Left ventricle myocardium superior (tissue), 1 donor: ENCODE results near the gene ZNF555. TPM values are rescaled to one million over a fixed set of nuclear protein-coding genes. Genes with fewer than 3 reads are reported as not detected.
"Not testable (repeated sequence)": the region's sequence is repeated elsewhere in the genome, so short reads cannot be mapped to it uniquely, and the experiment has no call there.

Source experiments
- ATAC-seq: fragments of 200-7000 bp; cut with Tn5 transposase; one replicate; pipeline ENCODE4 v1.9.1; 2020; ENCODE audit warnings: mild to moderate bottlenecking, moderate library complexity
- DNase-seq: peaks from one replicate; pipeline ENCODE4 v3.0.0-alpha.2; 2020
- intact Hi-C: fragments of 100-400 bp; cut with micrococcal nuclease; formaldehyde crosslinking; loops from one replicate; pipeline ENCODE4 v1.11.0; 2022
- total RNA-seq: library from RNA; stranded (reverse); fragmentation: NEBNext Ultra II Directional; extraction: Animal tissue kit (Norgen Biotek cat#: 25700); gene quantifications from one replicate; pipeline ENCODE4 v1.2.1, GENCODE V29; 2021
- donor health status: DM: no; HTN: yes; CAD: no; lungs with severe emphysema.

Gene ZNF555
- total RNA-seq, 1 donor from 2014 or later: 9.6 TPM

- no peak for DNase-seq
- ATAC-seq: no peak
- intact Hi-C loops: no loop called here
Observed at GRCh38 chr19:2902590-2903218, 61.4 kb downstream of the ZNF555 start.

- DNase-seq, ATAC-seq, intact Hi-C loops: not testable (repeated sequence)
Observed at GRCh38 chr19:2903326-2903725, 62.1 kb downstream of the ZNF555 start.

DNA sequence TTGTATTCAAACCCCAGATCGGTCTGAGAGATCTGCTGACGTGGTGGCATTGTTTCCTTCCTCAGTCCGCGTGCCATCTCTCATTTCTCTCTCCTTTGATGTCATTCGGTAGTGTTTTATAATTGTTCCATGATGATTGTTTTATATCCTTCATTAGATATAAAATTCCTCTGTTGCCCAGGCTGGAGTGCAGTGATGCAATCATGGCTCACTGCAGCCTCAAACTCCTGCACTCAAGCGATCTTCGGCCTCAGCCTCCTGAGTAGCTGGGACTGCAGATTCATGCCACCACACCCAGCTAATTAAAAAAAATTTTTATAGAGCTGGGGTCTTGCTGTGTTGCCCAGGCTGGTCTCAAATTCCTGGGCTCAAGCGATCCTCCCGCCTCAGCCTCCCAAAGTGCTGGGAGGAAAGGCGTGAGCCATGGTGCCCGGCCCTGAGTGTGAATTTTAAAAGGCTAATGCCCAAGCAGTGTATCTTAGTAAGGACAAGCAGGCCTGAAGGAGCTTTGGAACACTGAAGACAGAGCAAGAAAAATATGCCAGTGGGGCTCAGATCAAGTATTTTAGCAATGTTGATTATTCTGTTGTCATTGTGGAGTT lies 64.7 kb downstream of the ZNF555 start:
- DNase-seq: no peak
- intact Hi-C loops: no loop called here
- ATAC-seq: no peak

DNA sequence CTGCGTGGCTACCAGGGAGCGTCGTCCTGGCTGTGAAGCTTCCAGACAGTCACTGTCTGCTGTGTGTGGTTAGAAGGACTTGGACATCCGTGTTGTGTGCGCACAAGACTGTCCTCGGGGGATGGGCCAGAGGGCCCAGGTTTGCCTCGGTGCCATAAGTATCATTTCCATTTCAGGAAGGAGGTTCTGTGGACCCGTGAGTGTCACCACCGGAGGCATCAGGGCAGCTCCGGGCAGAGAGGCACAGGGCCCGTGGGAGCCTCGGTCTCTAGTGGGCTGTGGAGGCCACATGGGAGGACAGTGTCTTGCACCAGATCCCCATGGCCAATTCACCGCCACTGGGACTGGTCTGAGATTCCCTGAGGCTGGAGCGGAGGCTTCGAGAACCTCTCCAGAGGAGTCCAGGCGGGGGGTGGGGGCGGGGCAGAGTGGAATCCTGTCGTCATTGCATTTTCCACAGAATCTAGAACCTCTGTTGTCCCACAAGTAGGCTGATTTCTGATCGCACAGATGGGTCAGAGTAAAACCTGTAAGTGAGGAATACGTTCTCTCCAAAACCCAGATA lies 65.4 kb downstream of the ZNF555 start:
- no peak for ATAC-seq
- DNase-seq: no peak
- intact Hi-C loops: no loop called here

Other genes with a start within 250 kb of the ZNF555 start
- 39.3 TPM for gene GNG7, start 138.8 kb upstream of the ZNF555 start, total RNA-seq
- 241 TPM for gene DIRAS1, start 120.1 kb upstream of the ZNF555 start, total RNA-seq
- 26.6 TPM for gene SLC39A3, start 101.5 kb upstream of the ZNF555 start, total RNA-seq
- gene SGTA, start 58.2 kb upstream of the ZNF555 start, total RNA-seq: 68.7 TPM
- gene THOP1, start 56.0 kb upstream of the ZNF555 start, total RNA-seq: 59.2 TPM
- 4.7 TPM for gene ZNF554, start 21.6 kb upstream of the ZNF555 start, total RNA-seq
- gene ZNF556, start 25.9 kb downstream of the ZNF555 start, total RNA-seq: not detected
- gene ZNF57, start 59.5 kb downstream of the ZNF555 start, total RNA-seq: 3.9 TPM
- gene ZNF77, start 103.5 kb downstream of the ZNF555 start, total RNA-seq: 2.2 TPM
- 0.30 TPM for gene TLE6, start 136.1 kb downstream of the ZNF555 start, total RNA-seq
- gene TLE2, start 187.8 kb downstream of the ZNF555 start, total RNA-seq: 66.5 TPM
- gene TLE5, start 221.0 kb downstream of the ZNF555 start, total RNA-seq: 846 TPM